HG02571 (cell line): ENCODE results near the gene CYP2U1.
"Not testable (repeated sequence)": the region's sequence is repeated elsewhere in the genome, so short reads cannot be mapped to it uniquely, and the experiment has no call there.

ENCODE experiments used
- ATAC-seq: cut with Tn5 transposase; IDR thresholded peaks from one replicate; pipeline ENCODE4 v1.9.1; 2021; ENCODE audit warnings: mild to moderate bottlenecking, moderate library complexity; ENCODE audit not compliant: unreplicated experiment

CYP2U1 gene

GRCh38 chr4:107917500-107917899 is 13.8 kb upstream of the CYP2U1 start:
- no peak for ATAC-seq

GRCh38 chr4:107922486-107923473 is 8.6 kb upstream of the CYP2U1 start:
- no peak for ATAC-seq

- not testable (repeated sequence) for ATAC-seq
Observed at GRCh38 chr4:107925713-107926112, 5.6 kb upstream of the CYP2U1 start.

GRCh38 chr4:107926875-107927274 is 4.5 kb upstream of the CYP2U1 start:
- not testable (repeated sequence) for ATAC-seq

GRCh38 chr4:107931775-107932321 is 499 bp downstream of the CYP2U1 start:
- ATAC-seq: peak; percentile 16

- no peak for ATAC-seq
Observed at GRCh38 chr4:107935246-107935645, 3.9 kb downstream of the CYP2U1 start.

GRCh38 chr4:107937040-107937439 is 5.7 kb downstream of the CYP2U1 start:
- no peak for ATAC-seq

- no peak for ATAC-seq
Observed at GRCh38 chr4:107939307-107939706, 8.0 kb downstream of the CYP2U1 start.

GRCh38 chr4:107945809-107946208 is 14.5 kb downstream of the CYP2U1 start:
- ATAC-seq: no peak

GRCh38 chr4:107950746-107951540 is 19.6 kb downstream of the CYP2U1 start:
- ATAC-seq: no peak

- no peak for ATAC-seq
Observed at GRCh38 chr4:107951551-107951950, 20.2 kb downstream of the CYP2U1 start.

GRCh38 chr4:107956011-107956410 is 24.7 kb downstream of the CYP2U1 start:
- no peak for ATAC-seq

- ATAC-seq: no peak
Observed at GRCh38 chr4:107966903-107967302, 35.6 kb downstream of the CYP2U1 start.

- ATAC-seq: not testable (repeated sequence)
Observed at GRCh38 chr4:107967519-107967918, 36.2 kb downstream of the CYP2U1 start.

- not testable (repeated sequence) for ATAC-seq
Observed at GRCh38 chr4:107967921-107968320, 36.6 kb downstream of the CYP2U1 start.

GRCh38 chr4:107970063-107970798 is 38.9 kb downstream of the CYP2U1 start:
- no peak for ATAC-seq

- ATAC-seq: no peak
Observed at GRCh38 chr4:107972605-107973004, 41.3 kb downstream of the CYP2U1 start.

GRCh38 chr4:107974523-107974922 is 43.2 kb downstream of the CYP2U1 start:
- no peak for ATAC-seq

GRCh38 chr4:107977482-107977881 is 46.1 kb downstream of the CYP2U1 start:
- ATAC-seq: no peak

GRCh38 chr4:107977966-107978705 is 46.8 kb downstream of the CYP2U1 start:
- no peak for ATAC-seq
